Measurements from ENCODE around the gene ARHGEF17.

DNA sequence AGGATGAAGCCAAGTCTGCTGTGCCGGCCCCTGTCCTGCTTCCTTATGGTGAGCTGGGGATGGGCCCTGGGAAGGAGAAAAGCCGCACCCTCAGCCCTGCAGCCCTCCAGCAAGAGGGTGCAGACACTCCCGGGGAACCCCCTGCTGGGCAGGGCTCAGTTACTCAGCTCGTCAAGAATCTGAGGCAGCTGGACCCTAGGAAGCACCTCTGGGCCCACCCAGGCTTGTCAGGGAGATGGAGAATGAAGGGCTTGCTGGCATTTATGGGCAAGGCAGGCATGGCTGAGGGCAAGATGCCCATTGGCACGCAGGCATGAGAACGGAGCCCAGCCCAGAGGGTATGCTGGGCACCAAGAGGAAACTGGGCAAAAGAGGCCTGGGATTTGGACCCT, 81.1 kb downstream of the ARHGEF17 start:
- TF ChIP-seq POLR2AphosphoS5 (IDR thresholded peaks at IDR 0.05; ENCODE audit: low read depth, low read length) (no peak), SIN3A (IDR thresholded peaks at IDR 0.05; ENCODE audit: borderline replicate concordance, insufficient read depth, low read length) (no peak), TAF1 (IDR thresholded peaks at IDR 0.05; ENCODE audit: borderline replicate concordance, insufficient read depth, low read length) (no peak)
- TF ChIP-seq, protein P1, sequence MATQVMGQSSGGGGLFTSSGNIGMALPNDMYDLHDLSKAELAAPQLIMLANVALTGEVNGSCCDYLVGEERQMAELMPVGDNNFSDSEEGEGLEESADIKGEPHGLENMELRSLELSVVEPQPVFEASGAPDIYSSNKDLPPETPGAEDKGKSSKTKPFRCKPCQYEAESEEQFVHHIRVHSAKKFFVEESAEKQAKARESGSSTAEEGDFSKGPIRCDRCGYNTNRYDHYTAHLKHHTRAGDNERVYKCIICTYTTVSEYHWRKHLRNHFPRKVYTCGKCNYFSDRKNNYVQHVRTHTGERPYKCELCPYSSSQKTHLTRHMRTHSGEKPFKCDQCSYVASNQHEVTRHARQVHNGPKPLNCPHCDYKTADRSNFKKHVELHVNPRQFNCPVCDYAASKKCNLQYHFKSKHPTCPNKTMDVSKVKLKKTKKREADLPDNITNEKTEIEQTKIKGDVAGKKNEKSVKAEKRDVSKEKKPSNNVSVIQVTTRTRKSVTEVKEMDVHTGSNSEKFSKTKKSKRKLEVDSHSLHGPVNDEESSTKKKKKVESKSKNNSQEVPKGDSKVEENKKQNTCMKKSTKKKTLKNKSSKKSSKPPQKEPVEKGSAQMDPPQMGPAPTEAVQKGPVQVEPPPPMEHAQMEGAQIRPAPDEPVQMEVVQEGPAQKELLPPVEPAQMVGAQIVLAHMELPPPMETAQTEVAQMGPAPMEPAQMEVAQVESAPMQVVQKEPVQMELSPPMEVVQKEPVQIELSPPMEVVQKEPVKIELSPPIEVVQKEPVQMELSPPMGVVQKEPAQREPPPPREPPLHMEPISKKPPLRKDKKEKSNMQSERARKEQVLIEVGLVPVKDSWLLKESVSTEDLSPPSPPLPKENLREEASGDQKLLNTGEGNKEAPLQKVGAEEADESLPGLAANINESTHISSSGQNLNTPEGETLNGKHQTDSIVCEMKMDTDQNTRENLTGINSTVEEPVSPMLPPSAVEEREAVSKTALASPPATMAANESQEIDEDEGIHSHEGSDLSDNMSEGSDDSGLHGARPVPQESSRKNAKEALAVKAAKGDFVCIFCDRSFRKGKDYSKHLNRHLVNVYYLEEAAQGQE (IDR thresholded peaks at IDR 0.05; ENCODE audit: insufficient read depth in 1 of 2, low read depth in 2 of 2, low read length in 2 of 2), result no peak
